Kidney capillary endothelial cell (primary cell): Measurements from ENCODE around the gene PYGM.

Experiments used
- DNase-seq: peaks from one replicate; pipeline ENCODE4 v3.0.0-alpha.2; 2018; ENCODE audit warnings: low spot score

The PYGM gene

GRCh38 chr11:64735725-64736259 is 24.0 kb downstream of the PYGM start:
- no peak for DNase-seq

- DNase-seq: no peak
These were observed 24.7 kb downstream of the PYGM start for GRCh38 chr11:64734811-64735724.

- DNase-seq: no peak
These were observed 28.2 kb downstream of the PYGM start for GRCh38 chr11:64731601-64732000.

DNA sequence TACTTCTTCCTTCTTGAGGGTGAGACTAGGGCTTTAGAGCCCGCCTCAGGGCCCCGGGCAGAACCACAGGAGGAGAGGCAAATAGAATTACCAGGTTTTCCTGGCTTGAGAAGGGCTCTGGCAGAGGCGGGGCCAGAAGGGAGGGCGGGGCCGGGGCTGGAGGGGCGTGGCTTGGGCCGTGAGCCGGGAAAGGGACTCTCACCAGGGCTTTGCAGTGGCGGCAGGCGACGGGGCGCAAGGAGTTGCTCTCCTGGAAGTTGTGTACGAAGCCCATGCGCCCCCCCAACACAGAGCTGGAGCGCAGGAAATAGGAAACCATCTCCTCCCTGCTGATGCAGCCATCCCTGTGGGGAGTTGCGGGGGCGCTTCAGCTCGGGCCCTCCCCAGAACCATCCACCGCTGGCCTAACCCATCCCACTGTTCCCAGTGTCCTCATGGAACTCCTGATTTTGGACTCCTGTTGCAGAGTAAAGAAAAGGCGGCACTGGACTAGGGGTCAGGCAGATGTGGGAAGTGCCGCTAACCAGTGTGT is 29.9 kb downstream of the PYGM start:
- DNase-seq: no peak

DNA sequence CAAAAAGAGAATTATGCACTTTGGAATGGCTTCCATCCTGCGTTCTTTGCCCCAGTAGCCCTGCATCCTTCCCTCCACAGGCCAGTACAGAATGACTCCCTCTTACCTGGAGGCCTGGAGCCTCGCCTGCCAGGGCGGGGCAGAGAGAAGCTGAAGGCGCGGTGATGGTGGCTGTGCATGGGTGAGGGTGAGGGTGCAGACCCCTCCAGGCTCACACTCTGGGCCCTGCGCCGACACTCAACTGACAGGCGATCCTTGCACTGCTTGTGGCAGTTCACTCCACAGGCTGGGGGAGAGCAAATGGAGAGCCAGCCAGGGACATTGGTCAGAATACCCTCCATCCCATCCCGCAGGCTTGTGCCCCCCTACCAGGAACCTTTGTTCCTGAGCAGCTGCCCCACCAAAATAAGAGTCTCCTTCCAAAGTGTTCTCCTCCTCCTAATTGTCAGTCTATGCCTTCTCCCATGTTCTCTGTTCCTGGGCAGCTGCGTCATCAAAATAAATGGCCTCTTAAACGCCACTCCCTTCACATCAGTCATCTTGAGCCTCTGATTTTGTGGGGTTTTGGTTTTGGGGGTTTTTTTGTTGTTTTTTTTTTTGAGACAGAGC is 30.9 kb downstream of the PYGM start:
- DNase-seq: no peak

DNA sequence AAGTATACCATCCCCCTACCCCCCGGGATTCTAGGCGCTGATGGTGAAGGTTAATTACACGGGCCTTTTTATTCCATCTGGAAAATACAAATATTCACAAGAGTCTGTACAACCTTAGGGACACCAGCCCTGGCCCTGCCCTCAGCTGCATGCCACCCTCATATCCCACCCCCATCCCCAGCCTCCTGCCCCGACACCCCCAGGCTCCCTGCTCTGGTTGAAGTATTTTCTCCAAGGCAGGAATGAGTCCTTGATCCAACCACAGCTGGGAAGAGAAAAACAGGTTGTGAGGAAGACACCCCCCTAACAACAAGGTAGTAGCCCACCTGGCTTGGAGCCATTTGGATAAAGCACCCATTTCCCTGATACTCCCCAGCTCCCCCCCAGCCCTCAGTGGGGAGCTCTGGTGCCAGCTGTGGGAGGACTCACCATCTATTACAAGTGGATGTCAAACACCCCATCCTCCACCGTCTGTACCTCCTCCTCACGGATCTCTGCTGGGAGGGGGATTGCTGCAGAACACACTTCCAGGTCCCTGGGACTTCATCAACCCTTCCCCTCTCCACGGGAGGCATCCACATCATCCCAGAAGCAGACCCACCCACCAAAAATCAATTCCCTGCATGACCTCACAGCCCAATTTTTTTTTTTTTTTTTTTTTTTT is 32.8 kb downstream of the PYGM start:
- DNase-seq: no peak

- DNase-seq: no peak
These were observed 33.5 kb downstream of the PYGM start for GRCh38 chr11:64726211-64726641.

DNA sequence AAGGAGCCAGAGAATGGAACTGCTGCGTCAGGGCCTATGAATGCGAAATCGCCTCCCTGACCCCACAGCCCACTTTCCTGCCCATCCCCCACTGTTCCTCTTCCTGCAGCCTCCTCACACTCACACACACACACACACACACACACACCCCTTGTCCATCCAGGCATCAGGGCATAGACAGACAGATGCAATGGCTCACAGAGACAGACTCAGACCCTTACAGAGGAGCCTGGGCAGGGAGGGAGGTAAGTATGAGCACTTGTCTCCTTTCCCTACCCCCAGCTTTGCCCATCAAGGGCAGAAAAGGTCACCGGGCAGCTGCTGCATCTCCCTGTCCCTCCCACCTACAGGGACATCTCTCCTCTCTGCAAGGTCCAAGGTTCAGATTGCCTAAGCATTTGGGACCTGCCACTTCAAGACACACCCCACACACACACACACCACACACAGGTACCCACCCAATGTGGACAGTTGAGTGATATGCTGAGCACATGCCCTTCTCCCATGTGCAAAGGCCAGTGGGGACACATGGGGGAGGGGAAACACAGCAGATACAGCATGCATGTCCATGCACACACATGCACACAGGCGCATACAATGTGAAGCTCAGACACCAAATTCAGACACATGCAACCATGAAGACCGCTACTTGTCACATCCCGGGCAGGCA is 34.8 kb downstream of the PYGM start:
- no peak for DNase-seq

GRCh38 chr11:64723907-64724862 is 35.6 kb downstream of the PYGM start:
- DNase-seq: no peak

- DNase-seq: peak; percentile 63
These were observed 36.5 kb downstream of the PYGM start, which contains the start of gene NRXN2 for GRCh38 chr11:64723117-64723906. Gene NRXN2 (minus strand): TSS chr11:64723197. CDS start chr11:64713699, 9,498 bp downstream.

DNA sequence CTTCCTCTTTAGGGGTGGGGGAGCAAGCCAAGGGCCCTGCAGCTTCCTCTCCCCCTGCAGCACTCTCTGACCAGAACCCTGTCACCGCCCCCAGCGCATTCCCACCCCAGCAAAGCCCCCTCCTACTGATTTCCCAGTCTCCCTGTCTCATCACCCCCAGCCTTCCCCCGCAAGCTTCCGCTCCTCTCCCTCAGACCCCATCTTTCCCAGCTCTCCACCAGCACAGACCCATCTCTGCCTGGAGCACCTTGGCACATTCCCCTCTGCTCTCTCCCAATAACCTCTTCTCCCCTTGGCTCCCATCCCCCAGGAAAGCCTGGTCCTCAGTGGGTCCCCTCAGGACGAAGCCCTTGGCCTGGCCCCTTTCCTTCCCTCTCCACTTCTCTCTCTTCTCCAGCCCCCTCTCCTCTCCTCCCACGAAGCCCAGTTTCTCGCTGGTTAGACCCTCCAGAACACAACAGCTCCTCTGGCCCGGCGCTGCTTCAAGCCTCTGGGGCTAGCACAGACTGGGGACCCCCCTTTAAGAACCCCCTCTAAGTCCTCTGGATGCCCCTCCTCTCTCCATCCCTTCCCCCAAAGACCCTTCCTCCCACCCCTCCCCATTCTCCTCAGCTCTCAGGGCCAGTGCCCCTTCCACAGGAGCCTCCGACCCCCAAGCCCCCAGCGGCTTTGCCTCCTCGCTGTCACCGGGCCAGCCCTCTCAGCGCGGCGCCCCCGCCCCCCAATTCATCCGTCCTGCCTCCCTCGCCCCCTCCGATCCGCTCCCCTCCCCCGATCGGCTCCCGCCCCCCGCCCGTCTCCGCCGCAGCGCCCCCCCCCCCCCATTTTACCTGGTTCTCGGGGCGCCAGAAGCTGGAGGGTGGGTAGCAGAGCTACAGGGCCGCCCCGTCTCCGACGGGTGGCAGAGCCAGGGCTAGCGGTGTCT is 37.4 kb downstream of the PYGM start:
- DNase-seq: no peak

DNA sequence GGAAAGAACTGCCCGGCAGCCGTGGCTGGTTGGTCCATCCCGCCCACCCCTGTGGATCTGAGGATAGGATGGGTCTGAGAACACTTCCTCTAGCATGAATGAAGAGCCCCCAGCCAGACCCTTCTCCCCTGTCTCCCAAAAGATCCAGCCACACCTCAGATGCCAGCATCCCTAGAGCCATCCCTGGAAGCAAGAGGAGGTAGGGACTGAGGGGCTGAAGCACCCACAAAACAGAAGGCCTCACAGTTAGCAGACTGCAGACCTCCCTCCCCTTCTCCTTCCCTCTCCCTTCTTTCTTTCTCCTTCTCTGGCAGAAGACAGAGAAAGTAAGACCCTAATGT is 38.4 kb downstream of the PYGM start:
- DNase-seq: no peak

DNA sequence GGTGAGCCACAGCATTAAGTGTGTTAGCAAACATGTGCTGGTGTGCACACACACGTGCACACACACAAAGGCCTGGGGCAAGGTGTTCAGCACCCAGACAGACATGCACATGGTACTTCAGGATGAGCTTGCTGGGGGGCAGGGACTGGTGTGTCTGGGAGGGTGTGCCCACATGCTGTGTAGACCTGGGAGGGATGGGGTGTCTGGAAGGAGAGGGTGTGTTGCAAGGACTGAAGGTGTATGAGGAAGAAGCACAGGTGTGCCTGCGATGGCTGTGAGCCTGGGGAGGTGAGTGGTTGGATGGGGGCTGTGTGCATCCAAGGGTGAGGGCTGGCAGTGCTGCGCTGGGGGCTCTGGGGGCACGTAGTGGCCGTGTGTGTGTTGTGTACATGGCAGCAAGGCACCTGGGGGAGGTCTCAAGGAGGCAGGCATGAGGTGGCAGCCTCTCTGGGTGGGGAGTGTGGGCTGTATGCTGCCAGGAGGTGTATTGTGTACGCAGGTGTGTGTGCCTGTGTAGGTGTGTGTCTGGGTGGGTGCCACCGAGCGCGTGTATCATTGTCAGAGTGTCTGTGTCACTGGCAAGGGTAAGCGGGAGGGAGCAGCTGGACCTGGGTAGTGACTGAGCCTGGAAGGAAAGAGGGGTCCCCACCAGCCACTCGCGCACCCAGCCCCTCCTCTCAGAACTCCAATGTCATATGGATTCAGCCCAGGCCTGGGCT is 39.0 kb downstream of the PYGM start:
- no peak for DNase-seq

DNA sequence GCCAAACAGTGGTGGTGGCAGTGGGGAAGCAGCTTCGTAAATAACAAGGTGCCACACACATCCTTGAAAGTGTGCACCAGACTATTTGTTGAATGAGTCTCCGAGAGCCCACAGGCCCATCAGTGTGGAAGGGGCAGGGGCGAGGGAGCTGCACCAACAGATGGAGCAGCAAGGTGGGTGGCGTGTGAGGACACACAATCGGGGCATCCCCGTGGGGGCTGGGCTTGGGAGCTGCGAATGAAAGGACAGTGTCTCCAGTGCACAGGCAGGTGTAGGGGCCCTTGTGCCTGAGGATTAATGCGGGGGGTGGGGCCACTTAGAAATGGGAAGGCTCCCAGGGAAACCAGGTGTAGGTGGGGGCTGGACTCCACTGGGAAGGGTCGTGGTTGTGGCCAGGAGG is 39.6 kb downstream of the PYGM start:
- no peak for DNase-seq

- DNase-seq: no peak
These were observed 40.4 kb downstream of the PYGM start for GRCh38 chr11:64719406-64719805.

DNA sequence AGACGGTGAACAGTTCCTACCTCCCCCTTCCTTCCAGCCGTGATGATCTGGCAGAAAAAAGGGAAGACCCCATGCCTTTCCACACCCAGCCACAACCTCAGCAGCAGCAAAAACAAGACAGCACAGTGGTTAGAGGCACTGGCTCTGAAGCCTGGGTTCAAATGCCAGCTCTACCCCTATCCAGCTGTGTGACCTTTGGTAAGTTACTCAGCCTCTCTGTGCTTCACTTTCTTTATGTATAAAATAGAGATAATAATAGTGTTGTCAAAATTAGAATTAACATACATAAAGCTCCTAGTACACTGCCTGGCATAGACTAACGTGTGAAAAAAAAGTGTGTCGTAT is 41.0 kb downstream of the PYGM start:
- DNase-seq: no peak

GRCh38 chr11:64718084-64718779 is 41.5 kb downstream of the PYGM start:
- no peak for DNase-seq

DNA sequence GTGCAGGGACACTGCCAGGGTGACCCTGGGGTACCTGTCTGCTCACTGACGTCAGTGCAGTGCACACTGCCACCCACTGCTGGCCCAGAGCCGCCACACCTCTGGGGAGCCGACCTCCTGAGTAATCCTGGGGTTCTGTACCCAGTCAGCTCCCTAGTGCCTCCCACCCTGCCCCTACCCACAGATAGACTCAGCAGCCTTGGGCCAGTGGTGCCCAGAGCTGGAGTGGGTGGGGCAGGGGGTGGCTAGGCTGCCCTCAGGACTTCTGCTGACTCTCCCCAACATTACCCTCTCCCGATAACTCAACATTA is 42.6 kb downstream of the PYGM start:
- DNase-seq: no peak
